A549 (cell line): ENCODE results near the gene DRC7.

Experiments used
- CTCF ChIP-seq: fragments of >200 bp; sonication (Bioruptor Twin); formaldehyde crosslinking; IDR thresholded peaks from 3 replicates; pipeline ENCODE4 v1.5.1; 2016
- MAX ChIP-seq: IDR thresholded peaks from 2 replicates; pipeline ENCODE4 v1.6.1; 2012
- NFE2L2 ChIP-seq: fragments of 150-350 bp; conservative IDR thresholded peaks from 2 replicates; pipeline ENCODE4 v1.6.1; 2014; ENCODE audit warnings: low read length
- POLR2A ChIP-seq: IDR thresholded peaks from 2 replicates; pipeline ENCODE4 v1.6.1; 2012; ENCODE audit warnings: mild to moderate bottlenecking, low read length

- no peak for TF ChIP-seq MAX
- no peak for TF ChIP-seq NFE2L2
- TF ChIP-seq CTCF: no peak
- TF ChIP-seq POLR2A: no peak
These were observed 36.3 kb upstream of the DRC7 start for GRCh38 chr16:57658130-57658877.
